ENCODE measurements around the gene SIL1.

DNA sequence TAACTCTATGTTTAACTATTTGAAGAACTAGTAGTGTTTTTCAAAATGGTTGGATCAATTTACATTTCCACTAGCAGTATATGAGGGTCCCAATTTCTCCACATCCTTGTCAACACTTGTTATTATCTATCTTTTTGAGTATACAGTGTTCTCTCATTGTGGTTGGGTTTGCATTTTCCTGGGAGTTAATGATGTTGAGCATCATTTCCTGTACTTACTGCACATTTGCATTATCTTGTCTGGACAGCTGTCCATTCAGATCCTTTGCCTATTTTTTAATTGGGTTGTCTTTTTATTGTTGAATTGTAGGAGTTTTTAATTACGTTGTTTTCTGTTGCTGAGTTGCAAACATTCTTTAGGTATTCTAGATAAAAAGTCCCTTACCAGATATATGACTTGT lies 219.6 kb downstream of the SIL1 start:
- TF ChIP-seq FOXA1 (IDR thresholded peaks at IDR 0.05) (no peak), BHLHE40 (IDR thresholded peaks at IDR 0.05; ENCODE audit: borderline replicate concordance) (no peak), LEF1 (IDR thresholded peaks at IDR 0.05; ENCODE audit: borderline replicate concordance) (no peak), FOXK2 (IDR thresholded peaks at IDR 0.05) (no peak), HDGF (IDR thresholded peaks at IDR 0.05; ENCODE audit: borderline replicate concordance) (no peak), FOXM1 (IDR thresholded peaks at IDR 0.05; ENCODE audit: borderline replicate concordance) (no peak), CTBP1 (IDR thresholded peaks at IDR 0.05; ENCODE audit: borderline replicate concordance) (no peak), SP1 (IDR thresholded peaks at IDR 0.05) (no peak), ELF4 (IDR thresholded peaks at IDR 0.05) (no peak), SUZ12 (IDR thresholded peaks at IDR 0.05) (no peak), ZNF384 (IDR thresholded peaks at IDR 0.05) (no peak), ARNT (IDR thresholded peaks at IDR 0.05) (no peak), NFRKB (IDR thresholded peaks at IDR 0.05) (no peak)

Measured in HEK293T (cell line).